Peyer's patch (tissue), 4 donors: ENCODE results near the gene ZSWIM3.

Source experiments
- POLR2A ChIP-seq, 2 donors: fragments of 450-650 bp; IDR thresholded peaks; one replicate each; pipeline ENCODE4 v1.5.1; 2017; ENCODE audit warnings: antibody characterized with exemption in 2 of 2, mild to moderate bottlenecking in 2 of 2, moderate library complexity in 2 of 2
- TF ChIP-seq, protein P1 (sequence below), 6 experiments: fragments of 450-650 bp in 4 of 6; fragments of 200-600 bp in 2 of 6; sonication (generic) in 1 of 6; IDR thresholded peaks; one replicate each; pipeline ENCODE4 v1.5.1; 2017 to 2019; ENCODE audit warnings: antibody characterized with exemption in 6 of 6, mild to moderate bottlenecking in 3 of 6, moderate library complexity in 1 of 6

DNA sequence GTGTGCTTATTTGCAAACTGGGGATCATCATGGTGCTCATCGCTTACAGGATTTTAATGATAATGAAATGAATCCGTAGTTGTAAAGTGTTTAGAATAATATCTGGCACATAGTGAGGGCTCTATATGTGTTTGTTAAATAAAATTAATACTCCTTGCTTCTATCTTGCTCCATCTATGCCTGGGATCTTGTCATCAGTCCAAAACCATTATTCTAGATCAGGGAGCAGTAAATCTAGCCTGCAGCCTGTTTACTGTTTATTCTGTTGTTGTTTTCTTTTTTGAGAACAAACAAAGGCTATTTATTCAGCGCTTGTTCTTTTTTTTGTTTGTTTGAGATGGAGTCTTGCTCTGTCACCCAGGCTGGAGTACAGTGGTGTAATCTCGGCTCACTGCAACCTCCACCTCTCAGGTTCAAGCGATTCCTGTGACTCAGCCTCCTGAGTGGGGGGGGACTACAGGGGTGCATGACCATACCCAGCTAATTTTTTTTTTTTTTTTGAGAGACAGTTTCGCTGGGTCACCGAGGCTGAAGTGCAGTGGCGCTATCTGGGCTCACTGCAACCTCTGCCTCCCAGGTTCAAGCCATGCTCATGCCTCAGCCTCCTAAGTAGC lies 8.3 kb upstream of the ZSWIM3 start:
- TF ChIP-seq, protein P1, sequence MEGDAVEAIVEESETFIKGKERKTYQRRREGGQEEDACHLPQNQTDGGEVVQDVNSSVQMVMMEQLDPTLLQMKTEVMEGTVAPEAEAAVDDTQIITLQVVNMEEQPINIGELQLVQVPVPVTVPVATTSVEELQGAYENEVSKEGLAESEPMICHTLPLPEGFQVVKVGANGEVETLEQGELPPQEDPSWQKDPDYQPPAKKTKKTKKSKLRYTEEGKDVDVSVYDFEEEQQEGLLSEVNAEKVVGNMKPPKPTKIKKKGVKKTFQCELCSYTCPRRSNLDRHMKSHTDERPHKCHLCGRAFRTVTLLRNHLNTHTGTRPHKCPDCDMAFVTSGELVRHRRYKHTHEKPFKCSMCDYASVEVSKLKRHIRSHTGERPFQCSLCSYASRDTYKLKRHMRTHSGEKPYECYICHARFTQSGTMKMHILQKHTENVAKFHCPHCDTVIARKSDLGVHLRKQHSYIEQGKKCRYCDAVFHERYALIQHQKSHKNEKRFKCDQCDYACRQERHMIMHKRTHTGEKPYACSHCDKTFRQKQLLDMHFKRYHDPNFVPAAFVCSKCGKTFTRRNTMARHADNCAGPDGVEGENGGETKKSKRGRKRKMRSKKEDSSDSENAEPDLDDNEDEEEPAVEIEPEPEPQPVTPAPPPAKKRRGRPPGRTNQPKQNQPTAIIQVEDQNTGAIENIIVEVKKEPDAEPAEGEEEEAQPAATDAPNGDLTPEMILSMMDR (IDR thresholded peaks at IDR 0.05): no peak
- no peak for TF ChIP-seq POLR2A (IDR thresholded peaks at IDR 0.05)
